Right cardiac atrium (tissue), 5 donors: ENCODE measurements around the gene SLC4A2. TPM values are rescaled to one million over a fixed set of nuclear protein-coding genes. Genes with fewer than 3 reads are reported as not detected.
A peak's percentile ranks its signal among the peaks of the same experiment; 100 is the strongest.

Experiments used
- ATAC-seq, 2 donors: fragments of 200-7000 bp; cut with Tn5 transposase; one replicate each; pipeline versions ENCODE4 v1.8.0 to v1.9.1; 2020; ENCODE audit warnings: moderate library complexity in 2 of 2, mild to moderate bottlenecking in 1 of 2
- DNase-seq, 3 donors: peaks; one replicate each; pipeline ENCODE4 v3.0.0-alpha.2; 2020
- H3K27ac ChIP-seq: one replicate; pipeline ENCODE4 v1.5.1; 2013; ENCODE audit warnings: mild to moderate bottlenecking, low read length, control low read depth, moderate library complexity
- H3K27me3 ChIP-seq: one replicate; pipeline ENCODE4 v1.6.1; 2013; ENCODE audit not compliant: control insufficient read depth, insufficient read depth
- H3K4me1 ChIP-seq: one replicate; pipeline ENCODE4 v1.6.1; 2013; ENCODE audit warnings: low read length; ENCODE audit not compliant: control insufficient read depth, insufficient read depth
- H3K4me3 ChIP-seq: one replicate; pipeline ENCODE4 v1.5.1; 2013; ENCODE audit warnings: low read length, control low read depth
- H3K9me3 ChIP-seq: one replicate; pipeline ENCODE4 v1.6.1; 2013; ENCODE audit warnings: low read length; ENCODE audit not compliant: control insufficient read depth
- WGBS: extraction: QIAGEN DNeasy Blood & Tissue Kit; methylation state at CpG from one replicate; pipeline ENCODE4 v1.1.7; 2013; 5-methylcytosine and 5-hydroxymethylcytosine counted together
- intact Hi-C, 4 donors: fragments of 100-400 bp; cut with DNase I; formaldehyde crosslinking; loops; one replicate each; pipeline versions ENCODE4 v1.11.0 to v1.14.0; 2022 to 2023
- polyA plus RNA-seq: library from polyadenylated mRNA; stranded (reverse); fragments of 200-250 nt; gene quantifications from one replicate; pipeline ENCODE4 v1.2.3, GENCODE V29; 2013
- total RNA-seq, 4 donors: library from RNA; stranded (reverse); fragmentation: NEBNext Ultra II Directional; extraction: Animal tissue kit (Norgen Biotek cat#: 25700); gene quantifications; one replicate each; pipeline ENCODE4 v1.2.1, GENCODE V29; 2021
- donor health status: healthy with polysubstance abuse.
- donor health status: DM: no; HTN: yes; CAD: no.
- donor health status: DM: no; HTN: no; CAD: no.
- donor health status: DM: no; HTN: yes; CAD: no; lungs with severe emphysema.
- donor health status: DM: yes; HTN: yes; CAD: no.

Gene SLC4A2
- total and polyA plus RNA-seq, 5 donors = 61.7 to 120 (median 86.5) TPM

DNA sequence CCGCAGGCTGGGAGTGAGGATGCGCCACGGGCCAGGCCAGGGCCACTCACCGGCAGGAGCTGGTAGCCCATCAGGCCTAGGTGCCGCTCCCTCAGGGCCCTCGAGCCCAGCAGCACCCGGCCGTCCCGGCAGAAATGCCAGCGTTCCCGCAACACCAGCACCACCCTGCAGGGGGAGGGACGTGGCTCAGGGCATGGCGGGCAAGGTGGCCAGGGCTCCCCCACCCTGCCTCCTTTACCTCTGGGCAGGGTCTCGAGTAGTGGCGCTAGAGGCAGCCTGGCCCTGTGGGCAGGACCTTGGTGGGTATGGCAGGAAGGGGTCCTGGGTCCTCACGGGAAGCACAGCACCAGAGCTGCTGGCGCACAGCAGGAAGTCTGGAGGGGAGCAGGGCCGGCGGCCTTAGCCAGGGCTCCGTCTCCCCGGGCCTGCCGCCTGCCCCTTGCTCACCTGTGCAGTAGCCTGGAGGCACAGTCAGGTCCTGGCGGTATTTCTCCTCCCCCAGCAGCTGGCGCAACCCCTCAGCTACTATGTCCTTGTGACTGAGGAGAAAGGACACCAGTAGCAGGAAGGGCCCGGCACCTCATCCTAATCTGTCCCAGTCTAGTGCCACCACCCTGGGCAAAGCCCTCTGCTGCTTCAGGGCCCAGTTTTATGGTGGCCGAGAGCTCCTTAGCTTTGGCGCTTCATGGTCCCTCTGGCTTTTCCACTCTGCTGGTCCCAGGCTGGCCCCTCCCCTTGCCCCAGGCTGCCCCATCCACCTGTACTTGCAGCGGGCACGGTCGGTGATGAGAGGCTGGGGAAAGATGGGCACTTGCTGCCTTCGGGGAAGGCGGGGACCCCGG lies 17.7 kb downstream of the SLC4A2 start:
- intact Hi-C loops = no loop called here
- no peak for ATAC-seq
- Histone ChIP-seq H3K4me3 (no peak overlapping the region), H3K27ac (peak overlapping the region; percentile 18), H3K9me3 (no peaks in the 10 kb centered on the region), H3K27me3 (no peaks in the 10 kb centered on the region), H3K4me1 (peaks cover 2% of the 10 kb centered on the region)
- peak in 2 of 3 donors; percentile 73 to 75 for DNase-seq
- 71% methylated on average over 33 of the region's 33 CpGs for WGBS

DNA sequence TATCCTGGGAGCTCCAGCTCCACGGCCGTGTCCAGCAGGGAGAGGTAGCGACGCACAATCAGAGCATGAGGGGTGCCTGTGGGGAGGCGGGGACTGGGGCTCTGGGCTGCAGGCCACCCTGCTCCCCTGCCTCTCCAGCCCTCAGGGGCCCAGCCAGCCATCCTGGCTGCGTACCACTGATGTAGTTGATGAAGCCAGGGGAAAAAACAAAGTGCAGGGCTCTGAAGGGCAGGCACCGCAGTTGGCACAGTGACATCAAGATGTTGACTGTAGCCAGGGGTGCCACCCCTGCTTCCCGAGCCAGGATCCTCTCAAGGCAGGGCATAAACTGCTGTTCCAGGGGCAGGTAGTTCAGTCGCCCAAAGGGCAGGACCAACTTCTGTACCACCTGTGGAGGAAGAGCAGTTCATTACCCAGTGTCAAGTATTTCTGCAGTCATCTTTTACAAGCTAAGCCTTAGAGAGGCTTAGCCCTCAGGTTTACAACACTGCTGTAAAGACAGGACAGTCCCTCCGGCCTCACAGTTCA lies 18.4 kb downstream of the SLC4A2 start:
- no peaks in the 10 kb centered on the region for H3K27me3 ChIP-seq
- peaks cover 5% of the 10 kb centered on the region for H3K4me1 ChIP-seq
- WGBS = 64% methylated on average over 10 of the region's 10 CpGs
- no peaks in the 10 kb centered on the region for H3K9me3 ChIP-seq
- intact Hi-C loops = no loop called here
- no peak overlapping the region for H3K4me3 ChIP-seq
- peak; percentile 19 to 55 (median 54) for DNase-seq
- H3K27ac ChIP-seq = peak overlapping the region; percentile 10
- ATAC-seq = no peak

DNA sequence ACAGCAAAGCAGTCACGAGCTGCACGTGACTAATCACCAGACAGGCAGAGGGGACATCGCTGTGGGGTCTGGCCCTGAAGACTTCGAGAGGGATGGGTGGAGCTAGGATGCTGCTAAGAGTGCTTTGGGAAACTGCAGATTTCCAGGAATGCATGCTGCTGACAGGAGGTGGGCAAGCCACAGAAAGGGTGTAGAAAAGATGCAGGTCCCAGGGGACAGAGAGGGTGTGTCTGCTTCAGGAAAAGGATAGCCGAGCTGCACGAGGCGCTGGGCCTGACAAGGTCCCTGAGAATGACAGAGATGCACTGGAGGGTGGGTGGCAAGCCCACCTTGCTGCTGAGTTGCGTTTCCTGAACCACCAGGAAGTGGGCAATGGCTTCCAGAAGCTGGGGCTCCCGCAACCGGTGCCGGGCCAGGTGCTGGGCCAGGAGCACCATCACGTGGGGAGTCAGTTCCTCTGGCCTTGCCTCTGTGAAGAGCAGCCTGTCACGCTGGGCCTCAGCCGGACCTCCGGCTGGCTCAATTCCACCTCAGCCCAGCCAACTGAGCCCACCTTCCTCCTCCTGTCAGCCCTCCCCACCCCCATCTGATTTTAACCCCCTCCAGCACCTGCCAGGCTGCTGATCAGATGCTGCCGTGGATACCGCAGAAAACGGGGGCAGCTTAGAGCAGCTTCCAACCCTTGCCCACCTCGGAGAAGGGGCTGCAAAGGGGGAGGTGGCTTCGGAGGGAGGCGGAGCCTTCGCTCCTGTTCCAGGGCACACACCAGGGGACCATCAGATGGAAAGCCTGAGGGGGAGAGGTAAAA lies 19.0 kb downstream of the SLC4A2 start:
- Histone ChIP-seq H3K27ac (no peak overlapping the region), H3K4me1 (peaks cover 5% of the 10 kb centered on the region), H3K4me3 (no peak overlapping the region), H3K27me3 (no peaks in the 10 kb centered on the region), H3K9me3 (no peaks in the 10 kb centered on the region)
- ATAC-seq = no peak
- DNase-seq = peak in 2 of 3 donors; percentile 56 to 58
- 28% methylated on average over 22 of the region's 22 CpGs for whole genome bisulfite sequencing
- intact Hi-C loops = no loop called here

DNA sequence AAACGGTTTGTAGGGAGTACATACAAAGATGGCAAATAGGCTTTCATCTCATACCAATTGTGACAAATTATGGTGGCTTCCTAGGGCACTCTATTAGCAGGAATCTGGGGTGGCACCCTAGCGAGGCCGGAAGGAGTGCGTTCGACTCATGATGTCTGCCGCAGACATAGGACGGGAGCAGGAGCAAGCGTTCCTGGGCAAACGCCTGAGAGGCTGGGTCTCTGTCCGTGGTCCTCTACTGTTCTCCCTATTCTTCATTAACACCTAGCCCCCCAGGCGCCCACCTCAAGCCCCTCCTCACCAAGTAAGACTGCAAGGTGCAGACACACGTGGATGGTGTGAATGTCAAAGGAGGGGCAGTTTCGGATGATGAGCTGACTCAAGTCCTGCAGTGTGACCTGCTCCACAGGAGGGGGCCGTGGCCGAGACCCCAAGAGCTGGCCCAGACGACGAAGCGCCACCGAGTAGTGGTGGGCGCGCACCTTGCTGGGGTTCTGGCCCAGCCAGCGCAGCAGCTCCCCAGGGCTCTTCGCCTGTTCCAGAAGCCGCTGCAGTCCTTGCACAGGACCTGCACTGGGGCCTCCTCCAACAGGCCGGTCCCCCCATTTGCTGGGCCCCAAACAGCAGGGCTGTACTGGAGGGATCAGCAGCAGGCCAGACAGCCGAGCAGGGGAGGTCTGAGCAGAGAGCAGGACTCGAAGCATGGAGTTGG lies 20.0 kb downstream of the SLC4A2 start:
- H3K27me3 ChIP-seq = no peaks in the 10 kb centered on the region
- H3K27ac ChIP-seq = no peak overlapping the region
- peaks cover 5% of the 10 kb centered on the region for H3K4me1 ChIP-seq
- DNase-seq = peak in 2 of 3 donors; percentile 63 to 68
- WGBS = 75% methylated on average over 27 of the region's 27 CpGs
- H3K9me3 ChIP-seq = no peaks in the 10 kb centered on the region
- ATAC-seq = no peak
- H3K4me3 ChIP-seq = peak overlapping the region; percentile 84
- intact Hi-C loops = no loop called here

DNA sequence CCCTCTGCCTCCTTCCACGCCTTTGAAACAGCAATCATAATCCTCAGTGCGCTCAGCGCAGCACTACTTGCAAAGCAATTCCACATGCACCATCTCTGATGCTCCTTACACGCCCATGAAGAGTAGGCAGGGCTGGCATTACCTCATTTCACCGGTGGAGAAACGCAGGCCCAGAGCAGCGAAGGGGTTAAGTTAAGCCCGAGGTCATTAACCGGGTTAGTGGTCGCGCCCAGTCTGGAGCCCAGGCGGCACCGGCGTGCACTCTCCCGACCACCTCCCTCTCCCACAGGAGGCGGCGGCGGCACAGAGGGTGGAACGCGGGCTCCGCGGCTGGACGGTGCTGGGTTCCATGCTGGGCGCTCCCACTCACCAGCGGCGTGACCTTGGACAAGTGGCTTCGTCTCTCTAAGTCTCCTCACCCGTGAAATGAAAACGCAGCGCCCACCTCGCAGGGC lies 20.7 kb downstream of the SLC4A2 start:
- peak; percentile 1 to 2 for ATAC-seq
- peak overlapping the region; percentile 84 for H3K4me3 ChIP-seq
- intact Hi-C loops = loop anchor here in 1 of 4 donors (10.0 kb wide), 1 partner anchor 55 kb away; the partner anchor contains the start of genes ABCB8 and ATG9B
- peaks cover 5% of the 10 kb centered on the region for H3K4me1 ChIP-seq
- H3K27me3 ChIP-seq = no peaks in the 10 kb centered on the region
- H3K9me3 ChIP-seq = no peaks in the 10 kb centered on the region
- peak overlapping the region; percentile 92 for H3K27ac ChIP-seq
- WGBS = under 1% methylated on average over 31 of the region's 31 CpGs
- DNase-seq = no peak

DNA sequence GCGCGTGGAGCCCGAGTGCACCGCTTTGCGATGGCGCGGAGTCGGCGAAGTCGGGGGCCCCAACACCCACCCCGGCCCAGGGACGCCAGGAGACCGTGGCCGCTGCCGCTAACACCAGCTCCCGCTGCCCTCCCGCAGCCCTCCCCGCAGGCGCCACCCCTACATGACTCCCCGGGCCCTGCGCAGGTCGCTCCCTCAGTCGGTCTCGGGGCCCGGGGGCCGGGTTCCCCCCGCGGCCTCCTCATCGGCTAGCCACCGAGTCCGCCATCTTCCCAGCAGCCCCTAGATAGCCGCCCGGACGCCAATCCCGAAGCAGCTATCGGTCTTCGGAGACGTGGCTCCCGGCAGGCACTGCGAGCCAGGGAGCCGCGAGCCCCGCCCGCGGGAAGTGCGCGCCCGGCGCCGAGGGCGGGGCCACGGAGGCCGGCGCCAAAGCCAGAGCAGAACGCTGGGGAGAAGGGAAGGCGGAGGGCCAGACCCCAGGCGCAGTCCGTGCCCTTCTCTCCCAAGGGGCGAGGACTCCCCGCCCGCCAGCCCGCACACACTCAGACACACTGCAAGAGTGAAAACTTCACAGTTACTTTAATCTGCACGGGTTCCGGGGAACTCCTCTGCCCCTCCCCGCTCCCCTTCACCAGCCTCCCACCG lies 21.3 kb downstream of the SLC4A2 start, which contains the start of gene FASTK:
TSS of gene FASTK (minus strand) at position 288 of the 648 bp plus-strand sequence. CDS start at position 245, 43 bp downstream.
- H3K27ac ChIP-seq = peak within 1 kb of the TSS; percentile 92
- peaks cover 5% of the 10 kb centered on the region for H3K4me1 ChIP-seq
- peak; percentile 81 to 87 for ATAC-seq
- no peaks in the 10 kb centered on the region for H3K9me3 ChIP-seq
- peak within 1 kb of the TSS; percentile 84 for H3K4me3 ChIP-seq
- WGBS = 1% methylated on average over 66 of the region's 66 CpGs
- peak; percentile 91 to 97 (median 96) for DNase-seq
- H3K27me3 ChIP-seq = no peaks in the 10 kb centered on the region
- intact Hi-C loops = loop anchor here in 1 of 4 donors (10.0 kb wide), 1 partner anchor 56 kb away; the partner anchor contains the start of genes ABCB8 and ATG9B

DNA sequence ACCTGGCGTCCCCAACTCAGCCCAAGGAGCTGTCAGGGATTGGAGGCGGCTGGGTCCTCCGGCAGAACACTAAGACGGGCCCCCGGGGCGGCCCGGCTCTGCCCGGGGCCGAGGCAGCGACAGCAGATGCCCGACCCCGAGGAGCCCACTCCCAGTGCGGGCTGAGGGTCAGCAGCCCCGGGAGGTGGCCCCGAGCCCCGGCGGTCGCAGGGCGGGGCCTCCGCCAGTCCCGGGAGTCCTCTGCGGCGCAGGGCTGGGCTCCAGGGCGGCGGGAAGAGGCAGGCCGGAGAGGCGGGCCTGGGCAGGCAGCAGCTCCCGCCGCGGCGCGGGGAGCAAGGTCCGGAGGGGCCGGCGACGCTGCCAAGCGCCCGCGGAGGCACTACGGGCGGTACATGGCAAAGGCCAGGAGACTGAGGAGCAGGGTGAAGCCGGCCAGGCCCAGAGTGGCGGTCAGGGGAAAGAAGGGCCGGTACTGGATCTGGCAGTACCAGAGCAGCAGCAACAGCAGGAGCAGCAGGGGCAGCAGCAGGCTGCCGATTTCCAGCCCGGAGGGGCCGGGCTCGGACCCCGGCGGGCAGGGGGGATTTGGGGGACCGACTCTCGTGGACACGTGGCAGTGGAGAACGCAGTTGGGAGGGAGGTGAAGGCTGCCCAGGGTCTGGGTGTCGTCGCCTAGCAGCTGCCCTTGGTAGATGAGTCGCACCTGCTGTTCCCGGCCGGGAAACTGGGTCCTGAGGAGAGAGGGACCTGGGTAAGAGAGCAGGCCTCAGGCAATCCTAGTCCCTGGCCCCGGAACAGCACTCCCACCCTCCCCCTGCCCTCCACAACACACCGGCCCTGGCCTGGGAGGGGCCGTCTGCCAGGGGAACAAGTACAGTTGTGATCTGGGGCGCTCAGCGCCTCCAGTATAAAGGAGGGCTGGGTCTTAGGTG lies 22.0 kb downstream of the SLC4A2 start:
- ATAC-seq (peak; percentile 3 to 23), DNase-seq (peak; percentile 53 to 85 (median 80))
- WGBS = 21% methylated on average over 64 of the region's 64 CpGs

DNA sequence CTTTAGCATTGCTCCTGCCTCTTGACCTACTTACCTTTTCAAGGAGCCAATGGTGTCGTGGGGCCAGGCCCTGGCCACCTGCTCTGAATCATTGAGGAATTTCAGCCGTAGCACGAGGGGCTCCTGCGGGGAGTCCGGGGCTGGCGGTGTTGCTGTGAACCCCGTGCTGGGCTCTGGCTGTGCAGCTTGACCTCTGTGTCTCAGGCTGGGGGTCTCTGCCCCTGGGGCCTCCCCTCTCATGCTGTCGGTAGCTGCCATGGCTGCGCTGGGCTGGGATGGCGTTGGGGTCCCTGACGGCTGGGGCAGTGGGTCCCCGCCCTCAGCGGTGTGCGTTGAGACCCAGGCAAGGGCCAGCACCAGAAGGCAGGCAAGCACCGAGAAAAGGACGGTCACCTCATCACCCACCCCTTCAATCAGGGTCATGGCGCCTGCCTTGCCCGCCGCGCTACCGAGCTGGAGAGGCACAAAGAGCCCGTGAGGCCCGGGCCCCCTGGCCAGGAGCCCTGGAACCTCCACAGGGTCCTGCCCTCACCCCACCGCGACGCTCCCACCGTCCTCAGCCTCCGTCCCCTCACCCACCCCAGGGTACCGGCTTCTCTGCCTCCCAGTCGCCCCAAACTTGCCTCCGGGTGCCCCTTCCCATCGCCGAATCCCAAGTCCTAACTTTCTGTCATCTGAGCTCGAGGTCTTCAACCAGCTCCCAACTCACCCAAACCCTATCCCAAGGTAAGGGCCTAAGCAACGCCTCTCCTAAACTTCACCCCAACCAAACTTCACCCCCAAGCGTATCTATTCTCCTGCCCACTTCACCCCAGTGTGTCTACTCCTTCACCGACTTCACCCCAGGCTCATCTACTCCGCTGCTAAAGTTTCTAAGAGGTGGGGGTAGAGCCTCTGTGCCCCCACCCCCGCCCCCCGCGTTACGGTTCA lies 23.0 kb downstream of the SLC4A2 start:
- ATAC-seq (no peak), DNase-seq (peak in 2 of 3 donors; percentile 71 to 76)
- peak overlapping the region; percentile 80 for H3K27ac ChIP-seq
- intact Hi-C loops = loop anchor here in 1 of 4 donors (10.0 kb wide), 1 partner anchor 58 kb away; the partner anchor contains the start of genes ABCB8 and ATG9B
- peak overlapping the region; percentile 94 for H3K4me3 ChIP-seq
- H3K4me1 ChIP-seq = peaks cover 5% of the 10 kb centered on the region
- WGBS = 55% methylated on average over 42 of the region's 42 CpGs
- H3K27me3 ChIP-seq = no peaks in the 10 kb centered on the region
- H3K9me3 ChIP-seq = no peaks in the 10 kb centered on the region

More for the DNA sequence above, 22.0 kb downstream of the SLC4A2 start:
- Histone ChIP-seq H3K9me3 (no peaks in the 10 kb centered on the region), H3K27me3 (no peaks in the 10 kb centered on the region), H3K27ac (peak overlapping the region; percentile 87), H3K4me1 (peaks cover 5% of the 10 kb centered on the region), H3K4me3 (peak overlapping the region; percentile 35)
- intact Hi-C loops = loop anchor here in 1 of 4 donors (10.0 kb wide), 1 partner anchor 57 kb away; the partner anchor contains the start of genes ABCB8 and ATG9B
